HCT116 (cell line): ENCODE data around the gene NHLRC4.

Experiments
- EZH2 ChIP-seq: fragments of 200-600 bp; sonication (generic); IDR thresholded peaks from 2 replicates; pipeline ENCODE4 v1.6.1; 2017; ENCODE audit warnings: antibody characterized with exemption, mixed run types
- POLR2AphosphoS5 ChIP-seq: IDR thresholded peaks from 2 replicates; pipeline ENCODE4 v1.6.1; 2011; ENCODE audit warnings: mild to moderate bottlenecking, low read depth, low read length, moderate library complexity
- RAD21 ChIP-seq: IDR thresholded peaks from 2 replicates; pipeline ENCODE4 v1.6.1; 2012; ENCODE audit warnings: low read depth, mild to moderate bottlenecking
- SP1 ChIP-seq: IDR thresholded peaks from 2 replicates; pipeline ENCODE4 v1.6.1; 2012; ENCODE audit warnings: low read depth
- YY1 ChIP-seq: IDR thresholded peaks from 2 replicates; pipeline ENCODE4 v1.6.1; 2011; ENCODE audit warnings: low read length, low read depth, moderate library complexity, mild to moderate bottlenecking; ENCODE audit not compliant: insufficient replicate concordance; ENCODE audit errors: extremely low read depth
- ZFX ChIP-seq: fragments of 450-650 bp; IDR thresholded peaks from 2 replicates; pipeline ENCODE4 v1.6.1; 2017
- ZNF274 ChIP-seq: fragments of 200-500 bp; sonication (Bioruptor generic); IDR thresholded peaks from 2 replicates; pipeline ENCODE4 v1.6.1; 2014; ENCODE audit warnings: mild to moderate bottlenecking, low read depth, low read length, inconsistent platforms
- TF ChIP-seq, protein P1 (sequence below), 3 experiments: fragments of 200-600 bp in 1 of 3; sonication (generic) in 1 of 3; IDR thresholded peaks in 2 of 3; conservative IDR thresholded peaks in 1 of 3; 2 replicates each; pipeline ENCODE4 v1.5.1; 2012 to 2017; ENCODE audit warnings: low read depth in 2 of 3, low read length in 2 of 3, antibody characterized with exemption in 1 of 3, borderline replicate concordance in 1 of 3, control low read depth in 1 of 3, mild to moderate bottlenecking in 1 of 3, mixed read lengths in 1 of 3, mixed run types in 1 of 3, moderate library complexity in 1 of 3; ENCODE audit not compliant: insufficient read depth in 1 of 3
- TF ChIP-seq, protein P2 (sequence below): IDR thresholded peaks from 2 replicates; pipeline ENCODE4 v1.6.1; 2012

DNA sequence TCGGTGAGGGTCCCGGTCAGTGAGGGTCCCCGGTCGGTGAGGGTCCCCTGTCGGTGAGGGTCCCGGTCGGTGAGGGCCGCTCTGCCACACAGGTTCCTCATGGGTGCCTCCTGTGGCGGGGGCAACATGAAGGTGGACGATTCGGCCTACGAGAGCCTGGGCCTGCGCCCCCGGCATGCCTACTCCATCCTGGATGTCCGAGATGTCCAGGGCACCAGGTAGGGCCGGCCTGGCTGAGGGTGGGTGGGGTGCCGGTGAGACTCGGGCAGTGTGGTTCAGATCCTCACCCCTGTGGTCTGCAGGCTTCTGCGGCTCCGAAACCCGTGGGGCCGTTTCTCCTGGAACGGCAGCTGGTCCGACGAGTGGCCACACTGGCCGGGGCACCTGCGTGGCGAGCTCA is 15.6 kb upstream of the NHLRC4 start:
- TF ChIP-seq, protein P1, sequence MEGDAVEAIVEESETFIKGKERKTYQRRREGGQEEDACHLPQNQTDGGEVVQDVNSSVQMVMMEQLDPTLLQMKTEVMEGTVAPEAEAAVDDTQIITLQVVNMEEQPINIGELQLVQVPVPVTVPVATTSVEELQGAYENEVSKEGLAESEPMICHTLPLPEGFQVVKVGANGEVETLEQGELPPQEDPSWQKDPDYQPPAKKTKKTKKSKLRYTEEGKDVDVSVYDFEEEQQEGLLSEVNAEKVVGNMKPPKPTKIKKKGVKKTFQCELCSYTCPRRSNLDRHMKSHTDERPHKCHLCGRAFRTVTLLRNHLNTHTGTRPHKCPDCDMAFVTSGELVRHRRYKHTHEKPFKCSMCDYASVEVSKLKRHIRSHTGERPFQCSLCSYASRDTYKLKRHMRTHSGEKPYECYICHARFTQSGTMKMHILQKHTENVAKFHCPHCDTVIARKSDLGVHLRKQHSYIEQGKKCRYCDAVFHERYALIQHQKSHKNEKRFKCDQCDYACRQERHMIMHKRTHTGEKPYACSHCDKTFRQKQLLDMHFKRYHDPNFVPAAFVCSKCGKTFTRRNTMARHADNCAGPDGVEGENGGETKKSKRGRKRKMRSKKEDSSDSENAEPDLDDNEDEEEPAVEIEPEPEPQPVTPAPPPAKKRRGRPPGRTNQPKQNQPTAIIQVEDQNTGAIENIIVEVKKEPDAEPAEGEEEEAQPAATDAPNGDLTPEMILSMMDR (IDR thresholded peaks at IDR 0.05 in 2 of 3, conservative IDR thresholded peaks at IDR 0.05 in 1 of 3; ENCODE audit: borderline replicate concordance in 1 of 3, insufficient read depth in 1 of 3, low read depth in 2 of 3, low read length in 2 of 3), result no peak
- TF ChIP-seq RAD21 (no peak), ZNF274 (no peak), YY1 (no peak), SP1 (no peak), ZFX (no peak), POLR2AphosphoS5 (no peak), EZH2 (no peak)
- TF ChIP-seq, protein P2, sequence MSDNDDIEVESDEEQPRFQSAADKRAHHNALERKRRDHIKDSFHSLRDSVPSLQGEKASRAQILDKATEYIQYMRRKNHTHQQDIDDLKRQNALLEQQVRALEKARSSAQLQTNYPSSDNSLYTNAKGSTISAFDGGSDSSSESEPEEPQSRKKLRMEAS, result no peak
